ENCODE data around the gene GSS. TPM values are rescaled to one million over a fixed set of nuclear protein-coding genes. Genes with fewer than 3 reads are reported as not detected.
A peak's percentile ranks its signal among the peaks of the same experiment; 100 is the strongest.

GSS gene
- total and polyA plus RNA-seq, 2 experiments from 2014 or later = 68.3 to 80.7 TPM

- no peaks in the 10 kb centered on the region for H3F3A ChIP-seq (ENCODE audit: insufficient read depth)
- no peak for DNase-seq
- no peaks in the 10 kb centered on the region for H4K20me1 ChIP-seq (ENCODE audit: insufficient read depth)
- H2AFZ ChIP-seq = no peak overlapping the region
- no peaks in the 10 kb centered on the region for H3K27me3 ChIP-seq (replicated peaks; ENCODE audit: insufficient read depth)
- in situ Hi-C loops (cut with MboI) = no loop called here
- no peaks in the 10 kb centered on the region for H3K9me3 ChIP-seq (ENCODE audit: low read depth)
- H3K27ac ChIP-seq = no peak overlapping the region
- H3K79me2 ChIP-seq (ENCODE audit: insufficient read depth) = no peaks in the 10 kb centered on the region
- H3K4me3 ChIP-seq = no peak overlapping the region
- no peaks in the 10 kb centered on the region for H3K36me3 ChIP-seq (ENCODE audit: low read depth)
- TF ChIP-seq EZH2 (IDR thresholded peaks at IDR 0.05; ENCODE audit: insufficient read depth, poor library complexity, severe bottlenecking) = no peak
- TF ChIP-seq EZH2phosphoT487 (IDR thresholded peaks at IDR 0.05; ENCODE audit: insufficient read depth, low read depth) = no peak
- 87 to 89% methylated on average over 5 of the region's 5 CpGs for WGBS, 2 experiments (ENCODE audit: low coverage in 1 of 2, low lambda C conversion rate in 2 of 2, missing lambda C conversion rate in 2 of 2)
- no peak overlapping the region for H3K4me2 ChIP-seq (ENCODE audit: unreplicated experiment)
- H3K4me1 ChIP-seq (ENCODE audit: insufficient read depth) = no peaks in the 10 kb centered on the region
- no peaks in the 10 kb centered on the region for H3K9me2 ChIP-seq (ENCODE audit: insufficient read depth)
- H3K9ac ChIP-seq = no peak overlapping the region
Measured at GRCh38 chr20:34965051-34965450, 9.4 kb upstream of the GSS start.

- Histone ChIP-seq H3K4me3 (no peak overlapping the region), H3K36me3 (ENCODE audit: low read depth) (no peaks in the 10 kb centered on the region), H3K9me3 (ENCODE audit: low read depth) (no peaks in the 10 kb centered on the region), H2AFZ (no peak overlapping the region), H3K9me2 (ENCODE audit: insufficient read depth) (no peaks in the 10 kb centered on the region), H3K27ac (no peak overlapping the region), H3K27me3 (replicated peaks; ENCODE audit: insufficient read depth) (no peaks in the 10 kb centered on the region), H3F3A (ENCODE audit: insufficient read depth) (no peaks in the 10 kb centered on the region), H3K4me1 (ENCODE audit: insufficient read depth) (no peaks in the 10 kb centered on the region), H3K9ac (no peak overlapping the region), H4K20me1 (ENCODE audit: insufficient read depth) (no peaks in the 10 kb centered on the region), H3K4me2 (ENCODE audit: unreplicated experiment) (no peak overlapping the region), H3K79me2 (ENCODE audit: insufficient read depth) (no peaks in the 10 kb centered on the region)
- no peak for TF ChIP-seq EZH2phosphoT487 (IDR thresholded peaks at IDR 0.05; ENCODE audit: insufficient read depth, low read depth)
- TF ChIP-seq EZH2 (IDR thresholded peaks at IDR 0.05; ENCODE audit: insufficient read depth, poor library complexity, severe bottlenecking) = no peak
- no peak for DNase-seq
- in situ Hi-C loops (cut with MboI) = no loop called here
- whole genome bisulfite sequencing, 2 experiments (ENCODE audit: low coverage in 1 of 2, low lambda C conversion rate in 2 of 2, missing lambda C conversion rate in 2 of 2) = 82 to 87% methylated on average over 5 of the region's 5 CpGs
Measured at GRCh38 chr20:34964486-34964885, 8.9 kb upstream of the GSS start.

GRCh38 chr20:34956751-34957472 lies 1.3 kb upstream of the GSS start:
- H3K36me3 ChIP-seq (ENCODE audit: low read depth) = no peaks in the 10 kb centered on the region
- in situ Hi-C loops (cut with MboI) = no loop called here
- H3K9ac ChIP-seq = no peak overlapping the region
- DNase-seq = no peak
- TF ChIP-seq EZH2 (IDR thresholded peaks at IDR 0.05; ENCODE audit: insufficient read depth, poor library complexity, severe bottlenecking) = no peak
- TF ChIP-seq EZH2phosphoT487 (IDR thresholded peaks at IDR 0.05; ENCODE audit: insufficient read depth, low read depth) = no peak
- no peak overlapping the region for H3K27ac ChIP-seq
- H3K79me2 ChIP-seq (ENCODE audit: insufficient read depth) = peaks cover 20% of the 10 kb centered on the region
- no peak overlapping the region for H3K4me2 ChIP-seq (ENCODE audit: unreplicated experiment)
- H3K9me2 ChIP-seq (ENCODE audit: insufficient read depth) = no peaks in the 10 kb centered on the region
- no peak overlapping the region for H2AFZ ChIP-seq
- no peaks in the 10 kb centered on the region for H4K20me1 ChIP-seq (ENCODE audit: insufficient read depth)
- 81 to 87% methylated on average over 21 of the region's 21 CpGs for WGBS, 2 experiments (ENCODE audit: low coverage in 1 of 2, low lambda C conversion rate in 2 of 2, missing lambda C conversion rate in 2 of 2)
- no peaks in the 10 kb centered on the region for H3K9me3 ChIP-seq (ENCODE audit: low read depth)
- no peak overlapping the region for H3K4me3 ChIP-seq
- H3K4me1 ChIP-seq (ENCODE audit: insufficient read depth) = peaks cover 12% of the 10 kb centered on the region; the same call in 1 of the 2 replicates
- peaks cover 5% of the 10 kb centered on the region; the same call in 1 of the 2 replicates for H3F3A ChIP-seq (ENCODE audit: insufficient read depth)
- H3K27me3 ChIP-seq (replicated peaks; ENCODE audit: insufficient read depth) = no peaks in the 10 kb centered on the region

GRCh38 chr20:34956041-34956458 lies 444 bp upstream of the GSS start:
- Histone ChIP-seq H3K27ac (peak overlapping the region; percentile 75), H3K4me2 (ENCODE audit: unreplicated experiment) (peak overlapping the region; percentile 96), H3K36me3 (ENCODE audit: low read depth) (0 out of 2 replicates have a peak, but pooled peaks cover 4% of the 10 kb centered on the region), H3K79me2 (ENCODE audit: insufficient read depth) (peaks cover 20% of the 10 kb centered on the region), H3K9ac (peak overlapping the region; percentile 88), H3K9me2 (ENCODE audit: insufficient read depth) (no peaks in the 10 kb centered on the region), H2AFZ (peak overlapping the region; percentile 89), H3K4me1 (ENCODE audit: insufficient read depth) (peaks cover 12% of the 10 kb centered on the region; the same call in 1 of the 2 replicates), H3K9me3 (ENCODE audit: low read depth) (no peaks in the 10 kb centered on the region), H3F3A (ENCODE audit: insufficient read depth) (peaks cover 5% of the 10 kb centered on the region; the same call in 1 of the 2 replicates), H3K27me3 (replicated peaks; ENCODE audit: insufficient read depth) (no peaks in the 10 kb centered on the region), H4K20me1 (ENCODE audit: insufficient read depth) (no peaks in the 10 kb centered on the region), H3K4me3 (peak overlapping the region; percentile 79)
- WGBS, 2 experiments (ENCODE audit: low coverage in 1 of 2, low lambda C conversion rate in 2 of 2, missing lambda C conversion rate in 2 of 2) = 10 to 11% methylated on average over 6 of the region's 6 CpGs
- DNase-seq = no peak
- in situ Hi-C loops (cut with MboI) = no loop called here
- TF ChIP-seq EZH2 (IDR thresholded peaks at IDR 0.05; ENCODE audit: insufficient read depth, poor library complexity, severe bottlenecking) = no peak
- TF ChIP-seq EZH2phosphoT487 (IDR thresholded peaks at IDR 0.05; ENCODE audit: insufficient read depth, low read depth) = no peak
